GM12892 (cell line): Measurements from ENCODE around the gene UBD.

Experiments
- POLR2A ChIP-seq: IDR thresholded peaks from 2 replicates; pipeline ENCODE4 v1.6.1; 2011; ENCODE audit warnings: low read depth, low read length, control low read depth
- POLR2AphosphoS5 ChIP-seq: IDR thresholded peaks from 2 replicates; pipeline ENCODE4 v1.6.1; 2011; ENCODE audit warnings: low read depth, low read length, control low read depth
- TAF1 ChIP-seq: IDR thresholded peaks from 2 replicates; pipeline ENCODE4 v1.6.1; 2011; ENCODE audit warnings: low read depth, mild to moderate bottlenecking, control low read depth, low read length, borderline replicate concordance

GRCh38 chr6:29563435-29563965 lies 4.0 kb upstream of the UBD start:
- no peak for TF ChIP-seq POLR2A
- no peak for TF ChIP-seq POLR2AphosphoS5
- no peak for TF ChIP-seq TAF1
